Measurements from ENCODE around the gene FILIP1L.

The FILIP1L gene

DNA sequence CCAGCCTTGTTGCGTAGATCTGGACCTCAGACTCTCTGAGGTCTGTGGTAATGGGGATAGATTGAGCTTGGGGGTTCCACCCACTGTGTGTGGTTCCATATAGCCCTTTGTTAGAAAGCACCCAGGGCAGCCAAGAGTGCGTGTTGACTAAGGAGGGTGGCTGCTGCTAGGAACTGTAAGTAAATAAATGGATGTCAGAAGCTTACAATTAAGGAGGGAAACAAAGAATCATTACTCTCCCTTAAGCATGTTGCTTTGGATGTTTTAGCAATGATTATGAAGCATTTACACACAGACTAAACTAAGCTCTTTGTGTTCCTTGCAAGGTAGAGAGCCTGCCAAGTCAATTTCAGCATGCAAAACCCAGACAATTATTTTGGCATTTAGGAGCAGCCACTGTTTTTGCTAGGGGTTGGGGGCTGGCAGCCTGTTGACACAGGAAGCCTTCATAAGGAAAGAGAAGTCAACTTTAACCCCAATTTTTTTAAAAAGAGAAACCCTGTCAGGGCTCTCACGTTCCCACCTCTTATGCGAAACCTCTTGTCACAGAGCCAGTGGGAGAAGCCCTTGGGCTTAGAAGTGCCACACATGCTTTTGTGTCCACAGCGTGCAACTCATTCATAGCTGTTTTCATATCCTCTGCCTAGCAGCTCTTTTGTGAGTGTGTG lies 168.8 kb downstream of the FILIP1L start:
- no peak for DNase-seq

DNA sequence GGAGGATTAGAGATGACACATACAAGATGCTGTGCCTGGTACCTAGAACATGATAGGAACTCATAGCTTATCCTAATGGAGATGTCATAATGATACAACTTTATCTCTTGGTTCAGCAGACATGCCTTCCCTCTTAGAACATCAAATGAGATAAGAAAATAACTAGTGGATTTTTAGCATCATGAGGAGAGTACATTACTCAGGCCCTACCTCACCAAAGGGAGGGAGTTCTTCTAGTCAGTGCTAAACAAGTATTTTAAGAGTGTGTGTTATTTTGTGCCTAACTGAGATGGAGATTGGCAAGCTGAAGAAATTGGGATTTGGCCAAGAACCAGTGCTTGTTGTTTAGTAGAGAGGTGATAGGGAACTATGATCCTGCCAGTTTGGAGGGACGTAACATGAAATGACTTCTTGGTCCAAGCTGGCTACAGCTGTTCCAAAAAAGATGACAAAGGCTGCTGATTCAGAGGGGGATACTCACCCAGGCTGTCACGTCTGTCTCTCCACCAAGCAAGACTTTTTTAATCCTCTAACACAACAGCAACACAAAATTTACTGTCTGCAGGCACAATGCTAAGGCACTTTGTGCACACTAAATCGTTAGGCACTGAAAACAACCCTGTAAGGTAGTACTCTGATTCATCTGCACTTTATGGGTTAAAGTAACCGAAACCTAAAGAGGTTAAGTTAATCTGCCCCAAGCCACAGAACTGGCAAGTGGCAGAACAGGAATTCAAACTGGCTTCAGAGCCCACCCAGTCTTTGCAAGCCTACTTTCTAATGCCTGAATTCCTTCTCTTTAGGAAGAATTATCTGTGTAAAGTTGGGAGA lies 170.2 kb downstream of the FILIP1L start:
- DNase-seq = no peak

DNA sequence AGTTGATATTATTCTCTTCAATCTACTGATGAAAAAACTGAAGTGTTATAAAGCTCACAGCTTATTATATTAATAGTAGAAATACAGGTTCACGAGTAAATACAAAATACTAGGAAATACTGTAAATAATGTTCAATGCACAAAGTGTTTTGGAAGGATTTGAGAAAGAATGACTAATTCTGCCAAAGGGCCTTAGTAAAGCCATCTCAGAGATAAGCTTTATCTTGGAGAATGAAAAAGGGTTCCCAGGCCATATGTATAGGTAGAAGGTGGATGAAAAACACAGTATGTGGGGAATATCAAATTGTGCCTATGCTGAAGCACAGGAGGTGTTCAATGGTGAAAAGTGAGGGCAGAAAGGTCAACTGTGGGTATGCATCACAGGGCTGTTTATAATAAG lies 173.1 kb downstream of the FILIP1L start:
- no peak for DNase-seq

DNA sequence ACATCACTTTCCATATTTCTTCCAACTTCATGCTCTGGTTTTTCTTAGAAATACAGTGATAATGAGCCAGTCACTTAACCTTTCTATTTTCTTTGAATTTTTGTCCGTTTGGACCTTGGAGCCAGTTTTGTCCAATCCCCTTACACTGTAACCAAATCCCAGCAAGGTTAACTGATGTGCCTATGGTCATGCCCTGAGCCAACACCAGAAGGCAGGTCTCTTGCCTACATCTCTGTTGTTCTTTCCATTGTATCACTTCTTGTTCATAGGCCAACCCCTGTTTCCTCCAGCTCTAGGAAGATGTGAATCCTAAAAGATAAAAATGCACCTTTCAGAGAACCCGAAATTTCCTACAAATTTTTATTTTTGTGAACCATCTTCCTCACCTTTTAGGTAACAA lies 174.0 kb downstream of the FILIP1L start:
- DNase-seq = no peak

DNA sequence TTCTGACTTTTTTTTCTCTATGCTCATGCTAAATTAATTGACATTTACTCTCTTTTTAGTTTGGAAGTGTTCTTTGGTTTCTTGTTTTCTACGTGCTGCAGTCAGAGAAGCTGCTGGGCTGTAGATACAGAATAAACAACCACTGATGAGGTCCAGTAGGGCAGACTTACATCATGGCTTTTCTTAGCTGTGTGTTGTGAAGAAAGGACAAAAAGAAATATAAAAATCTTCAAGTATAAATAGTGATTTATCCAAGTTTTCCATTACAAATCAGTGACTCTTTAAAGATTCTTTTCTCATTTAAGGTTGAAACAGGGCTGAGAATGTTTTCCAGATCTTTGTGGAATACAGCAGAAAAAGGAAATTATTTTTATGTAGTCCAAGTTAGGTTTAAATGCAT lies 174.4 kb downstream of the FILIP1L start:
- no peak for DNase-seq

DNA sequence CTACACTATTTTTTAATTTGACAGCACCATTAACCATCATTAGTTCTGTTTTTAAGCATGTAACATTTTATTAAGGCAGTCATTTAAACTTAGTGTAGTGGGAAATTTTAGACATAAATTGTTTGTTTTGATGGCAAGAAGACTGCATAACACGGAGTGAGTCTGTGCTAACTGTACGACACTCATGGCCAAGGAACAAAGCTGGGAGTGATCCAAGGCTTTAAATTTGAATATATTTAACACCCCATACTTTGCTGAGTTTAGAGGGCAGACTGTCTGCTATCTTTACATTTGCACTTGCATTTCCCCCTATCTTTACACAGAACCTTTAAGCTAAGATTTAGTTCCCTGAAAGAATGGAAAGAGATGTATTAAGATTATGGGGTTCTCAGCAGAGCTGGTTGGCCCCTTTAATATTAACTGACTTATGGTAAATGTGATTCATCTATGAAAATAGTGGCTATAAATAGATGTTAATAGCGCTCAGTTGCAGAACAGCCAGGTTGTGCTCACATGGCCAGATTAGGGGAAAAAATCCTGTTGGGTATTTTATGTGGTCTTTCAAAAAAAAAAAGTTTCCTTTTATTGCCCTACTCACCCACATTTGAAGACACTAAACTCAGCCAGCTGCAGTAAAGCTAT lies 175.9 kb downstream of the FILIP1L start:
- no peak for DNase-seq

DNA sequence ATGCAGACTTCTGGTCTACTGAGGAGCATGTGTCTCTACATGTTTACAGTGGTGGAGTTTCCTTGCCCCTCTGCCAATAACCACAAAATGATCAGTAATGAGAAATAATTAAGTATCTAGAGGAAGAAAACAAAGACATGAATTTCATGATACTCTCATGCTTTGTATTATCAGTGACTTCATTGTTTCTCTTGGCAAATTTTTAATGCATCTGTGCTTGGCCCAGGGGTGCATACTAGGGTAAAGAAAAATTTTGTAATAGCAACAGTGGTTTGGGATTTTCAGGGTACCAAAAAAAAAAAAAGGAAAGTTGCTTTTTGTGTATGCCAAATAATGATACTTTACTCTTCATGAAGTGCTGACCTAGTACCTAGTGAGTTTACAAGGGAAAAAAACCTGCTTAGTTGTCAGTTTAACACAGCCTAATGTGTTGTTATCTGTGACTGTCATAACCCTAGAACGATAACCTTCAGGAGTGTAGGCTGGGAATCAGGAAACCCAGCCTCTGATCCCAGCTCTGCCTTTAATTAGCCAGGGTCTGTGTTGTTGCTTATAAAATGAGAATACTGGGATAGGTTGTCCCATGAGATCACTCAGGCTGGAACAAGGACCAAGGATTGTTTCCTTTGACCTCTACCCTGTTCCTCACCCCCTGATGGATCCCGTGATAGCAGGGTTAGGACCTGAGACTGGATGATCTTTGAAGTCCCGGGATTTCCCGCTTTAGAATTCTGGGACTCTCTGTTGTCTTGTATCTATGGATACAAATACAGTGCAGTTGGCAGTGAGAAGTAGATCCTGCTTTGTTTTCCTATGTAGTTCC lies 179.1 kb downstream of the FILIP1L start:
- DNase-seq = no peak

DNA sequence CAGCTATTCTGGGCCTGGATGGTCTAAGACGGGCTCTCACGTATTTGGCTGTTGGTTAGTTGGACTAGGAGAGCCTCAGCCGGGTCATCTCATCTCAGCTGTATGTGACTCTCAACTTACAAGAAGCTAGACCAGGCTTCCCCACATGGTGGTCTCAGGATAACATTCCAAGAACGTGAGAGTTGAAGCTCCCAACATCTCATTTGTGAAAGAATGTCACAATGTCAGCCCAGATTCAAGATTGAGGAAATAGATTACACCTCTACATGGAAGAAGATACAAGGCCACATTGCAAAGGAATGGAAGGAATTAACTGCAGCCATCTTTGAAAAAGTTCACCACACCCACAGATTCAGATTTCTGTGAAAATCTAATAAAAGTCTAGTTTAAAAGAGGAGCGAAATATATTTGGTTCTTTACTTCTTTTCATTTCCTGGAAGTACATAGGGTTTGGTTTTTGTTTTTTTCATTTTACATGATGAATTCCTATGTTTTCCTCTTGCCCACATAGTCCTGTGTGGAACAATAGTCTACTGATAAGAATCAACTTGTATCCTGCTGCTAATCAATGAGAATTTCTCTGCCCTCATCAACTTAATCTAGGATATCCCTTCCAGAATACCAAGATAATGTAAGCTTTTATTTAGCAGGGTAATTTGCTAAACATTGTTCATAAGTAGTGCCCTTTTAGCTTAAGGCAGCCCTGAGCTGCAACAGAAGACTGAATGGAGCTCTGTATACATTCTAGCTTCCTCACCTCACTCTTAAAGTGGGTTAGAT lies 180.1 kb downstream of the FILIP1L start:
- no peak for DNase-seq

DNA sequence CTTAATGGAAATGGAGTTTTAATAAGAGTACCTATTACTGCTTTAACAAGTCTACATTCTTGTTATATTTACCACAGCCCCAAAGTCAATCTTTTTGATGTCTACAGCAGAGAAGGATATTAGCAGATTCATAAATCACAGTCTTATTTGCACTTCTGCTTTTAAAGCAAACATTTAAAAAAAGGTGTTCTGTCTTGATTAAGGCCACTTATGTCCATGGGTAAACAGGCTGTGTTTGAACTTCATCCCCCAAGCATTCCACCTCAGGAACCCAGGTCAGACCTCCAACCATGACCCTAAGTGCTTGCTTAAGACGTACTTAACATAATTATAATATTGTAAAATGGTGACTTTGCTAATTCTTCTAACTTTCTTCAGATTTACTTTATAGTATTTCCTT lies 183.2 kb downstream of the FILIP1L start:
- no peak for DNase-seq

DNA sequence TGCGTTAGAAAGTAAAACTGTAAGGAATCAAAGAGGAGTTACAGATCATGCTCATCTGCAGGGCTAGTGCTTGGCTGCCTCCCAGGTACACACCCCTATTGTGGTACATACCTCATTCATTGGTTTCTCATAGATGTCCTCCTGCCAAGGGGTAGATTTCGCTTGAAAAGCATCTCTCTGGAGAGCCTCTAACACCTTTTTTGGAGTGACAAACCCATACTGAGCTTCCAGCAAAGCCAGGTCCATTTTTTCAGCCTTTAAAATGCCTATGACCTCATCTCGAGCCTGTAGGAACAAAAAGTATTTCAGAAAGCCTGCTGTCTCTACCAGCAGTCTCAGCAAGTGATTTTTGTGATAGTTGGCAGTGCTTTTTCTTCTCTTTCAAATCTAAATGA lies 184.6 kb downstream of the FILIP1L start:
- DNase-seq = no peak

DNA sequence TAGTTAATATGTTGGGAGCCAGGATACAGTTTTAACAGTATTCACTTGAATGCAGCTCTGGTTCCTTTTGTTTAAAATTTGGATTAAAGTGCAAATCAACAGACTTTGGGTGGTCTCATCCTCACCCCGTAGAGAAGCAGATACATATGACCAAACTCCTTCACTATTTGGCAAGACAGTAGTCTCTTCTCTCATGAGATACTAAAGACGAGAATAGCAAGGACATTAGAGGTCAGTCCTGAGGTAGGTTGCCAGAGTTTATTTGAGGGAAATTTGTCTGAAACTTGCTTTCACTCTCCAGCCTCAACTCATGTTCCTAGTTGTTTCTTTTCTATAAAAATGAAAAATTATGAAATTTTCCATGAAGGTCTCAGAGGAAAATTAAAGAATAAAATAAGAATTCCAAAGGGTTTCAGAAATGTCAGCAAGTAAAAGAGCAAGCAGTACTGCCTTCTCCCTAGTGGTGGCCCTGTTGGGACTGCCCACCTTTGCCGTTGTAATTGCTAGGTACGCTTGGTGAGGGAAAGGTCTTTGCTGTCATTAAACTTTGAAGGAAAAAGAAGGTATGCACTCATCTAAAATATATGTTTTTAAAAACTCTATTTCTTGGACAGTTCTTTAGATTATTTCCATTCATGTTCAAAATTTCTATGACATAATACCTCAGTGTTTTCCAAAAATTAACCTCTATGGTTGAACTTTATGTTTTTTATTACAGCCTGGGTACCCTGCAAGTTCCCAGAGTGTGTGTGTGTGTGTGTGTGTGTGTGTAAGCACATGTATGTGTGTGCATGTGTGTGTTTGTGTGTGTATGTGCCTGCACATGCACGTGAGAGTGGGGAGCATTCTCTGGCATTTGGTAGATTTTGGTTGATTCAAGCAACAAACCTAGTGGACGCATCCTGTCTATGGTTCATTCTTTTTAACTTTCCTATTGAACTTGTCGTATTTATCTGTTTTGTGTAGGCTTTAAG lies 185.2 kb downstream of the FILIP1L start:
- no peak for DNase-seq

DNA sequence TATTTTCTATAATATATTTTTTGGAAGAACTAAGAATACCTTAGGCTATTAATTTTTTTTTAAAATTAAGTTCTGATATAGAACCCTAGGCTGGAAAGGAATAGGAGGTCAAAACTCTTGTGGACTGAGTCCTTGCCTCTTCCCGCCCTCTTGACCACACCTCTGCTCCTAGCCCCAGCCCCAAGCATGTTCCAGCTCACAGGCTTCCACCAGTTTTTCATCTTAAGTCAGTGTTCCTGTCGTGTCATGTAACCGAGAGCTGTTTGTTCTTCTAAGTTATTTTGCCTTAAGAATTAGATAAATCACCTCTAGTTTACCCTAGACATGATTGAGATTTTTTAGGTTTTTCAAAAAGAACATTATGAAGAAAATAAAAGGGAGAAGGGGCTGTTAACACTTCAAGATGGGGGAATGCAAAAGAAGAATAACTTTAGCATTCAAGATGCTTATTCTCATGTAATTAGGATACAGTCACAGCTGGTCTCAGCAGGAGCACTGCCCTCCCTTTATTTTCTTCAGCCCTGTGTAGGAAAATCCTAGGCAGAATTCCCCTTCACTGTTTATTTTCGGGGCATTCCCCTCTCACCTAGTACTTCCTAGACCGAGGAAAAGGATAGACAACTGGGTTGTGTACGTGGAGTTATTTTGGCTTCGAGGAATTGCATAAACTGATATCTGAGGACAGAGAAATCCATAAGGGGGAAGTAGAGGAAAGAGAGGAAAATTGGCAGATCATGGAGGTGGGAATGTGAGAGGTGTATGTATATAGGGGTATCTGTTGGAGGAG lies 186.4 kb downstream of the FILIP1L start:
- DNase-seq = no peak

DNA sequence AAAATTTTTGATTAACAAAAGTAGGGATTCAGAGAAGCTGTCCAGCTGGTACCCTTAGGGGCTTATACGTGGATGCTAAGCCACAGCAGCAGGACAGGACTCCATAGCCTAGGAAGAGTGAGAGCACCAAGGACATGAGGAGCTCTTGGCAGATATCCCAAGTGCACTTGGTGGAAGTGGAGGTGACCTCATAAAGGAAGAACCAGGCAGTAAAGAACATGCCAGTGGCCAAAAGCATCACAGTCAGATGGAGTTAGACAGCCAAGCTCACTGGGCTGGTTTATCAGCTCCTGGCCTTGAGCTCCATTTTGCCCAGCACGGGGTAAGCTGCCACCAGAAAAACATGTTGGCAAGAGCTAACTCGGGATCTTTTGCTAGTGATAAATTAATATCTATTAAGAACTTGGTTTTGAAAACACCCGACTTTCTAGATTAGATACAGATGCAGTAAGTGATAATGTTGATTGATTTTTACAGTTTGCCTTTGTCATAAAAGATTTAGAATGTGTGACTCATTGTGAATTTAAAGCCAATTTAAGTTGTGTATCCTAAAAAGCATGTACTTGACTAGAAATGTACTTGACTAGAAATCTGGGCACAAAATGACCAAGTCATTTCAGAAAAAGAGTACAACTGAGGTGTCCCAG lies 188.6 kb downstream of the FILIP1L start:
- DNase-seq = no peak

DNA sequence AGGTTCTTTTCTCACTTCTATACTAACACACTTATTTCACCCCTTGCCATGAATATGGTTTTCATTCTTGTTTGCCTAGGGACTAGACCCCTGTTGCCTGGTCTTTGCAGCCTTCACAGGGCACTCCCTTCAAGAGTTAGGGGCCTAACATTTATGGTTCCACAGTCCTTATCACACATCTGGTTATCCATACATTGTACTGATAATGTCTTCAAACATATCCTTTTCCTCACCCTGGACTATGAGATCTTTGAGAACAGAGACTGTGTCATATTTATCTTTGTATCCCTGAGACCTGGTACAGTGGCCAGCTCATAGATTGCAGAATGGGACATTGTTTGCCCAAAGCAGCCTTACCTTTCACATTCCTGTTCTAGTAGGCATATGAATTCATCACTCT lies 190.4 kb downstream of the FILIP1L start:
- DNase-seq = no peak

DNA sequence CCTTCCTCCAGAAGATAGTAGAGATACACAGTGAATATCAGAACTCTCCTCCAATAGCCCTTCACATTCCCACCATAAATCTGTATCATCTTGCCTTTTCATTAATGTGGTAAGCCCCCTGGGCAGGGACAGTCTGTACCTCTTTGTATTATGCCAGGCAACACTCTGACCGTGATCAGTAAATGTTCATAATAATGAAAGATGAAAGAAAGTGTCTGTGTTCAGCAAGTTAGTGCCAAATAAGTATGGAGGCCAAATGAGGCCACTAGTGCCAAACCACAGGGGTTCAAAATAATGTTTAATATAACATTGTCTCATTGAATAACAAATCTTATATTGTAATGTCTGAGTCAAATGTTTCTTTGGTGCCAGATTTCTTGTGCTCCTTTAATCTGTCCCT lies 192.3 kb downstream of the FILIP1L start:
- DNase-seq = no peak

DNA sequence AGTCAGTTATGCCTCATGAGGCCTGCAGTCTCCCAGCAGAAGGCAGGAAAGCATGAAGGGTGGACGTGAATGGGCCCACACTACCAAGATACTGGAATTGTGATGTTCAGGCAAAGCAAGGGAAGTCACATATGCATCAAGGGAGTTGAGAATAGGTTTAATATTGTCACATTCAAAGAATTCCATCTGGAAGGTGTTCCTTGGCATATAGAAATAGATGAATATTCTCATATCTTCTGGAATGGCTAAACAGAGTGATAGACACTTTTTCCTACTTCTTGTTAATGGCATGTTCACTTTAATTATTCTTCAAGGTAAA lies 193.0 kb downstream of the FILIP1L start:
- no peak for DNase-seq

DNA sequence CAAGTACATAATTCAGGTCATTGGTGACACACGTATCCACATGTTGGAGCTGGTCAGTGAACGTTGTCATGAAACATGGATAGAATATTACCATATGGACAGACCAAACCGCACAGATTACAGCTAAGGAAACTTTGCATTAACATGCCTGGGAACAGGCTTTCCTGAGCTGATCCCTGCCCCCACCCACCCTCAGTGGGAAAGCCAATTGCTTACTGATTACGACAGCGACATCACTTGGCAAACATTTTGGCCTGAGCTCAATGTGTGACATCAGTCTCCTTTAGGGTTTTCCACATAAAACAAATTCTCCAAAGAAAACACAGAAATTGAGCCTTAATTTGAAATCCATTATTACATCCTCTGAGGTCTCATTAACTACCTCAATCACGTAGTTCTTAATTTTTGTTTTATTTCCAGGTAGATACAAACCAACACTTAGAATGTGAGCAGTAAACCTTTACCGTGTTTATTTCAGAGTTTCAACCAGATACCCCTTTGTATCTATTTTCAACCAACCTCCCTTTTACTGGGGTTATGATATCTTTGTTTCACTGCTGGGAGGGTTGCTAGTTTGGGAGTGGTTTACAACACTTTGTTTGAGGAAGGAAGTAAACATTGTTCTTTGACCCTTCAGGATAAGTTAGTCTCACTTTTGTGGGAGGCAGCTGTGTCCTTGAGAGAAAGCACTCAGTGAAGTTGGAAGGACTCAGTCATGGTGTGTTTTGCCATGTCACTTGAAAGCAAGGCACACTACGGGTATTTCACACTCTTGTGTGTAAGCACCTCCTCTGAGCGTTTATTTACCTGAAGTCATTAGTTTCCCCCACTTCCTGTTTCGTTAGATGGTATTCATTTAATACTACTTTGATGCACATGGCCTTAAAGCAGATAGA lies 193.6 kb downstream of the FILIP1L start:
- peak; percentile 12 to 24 for DNase-seq

DNA sequence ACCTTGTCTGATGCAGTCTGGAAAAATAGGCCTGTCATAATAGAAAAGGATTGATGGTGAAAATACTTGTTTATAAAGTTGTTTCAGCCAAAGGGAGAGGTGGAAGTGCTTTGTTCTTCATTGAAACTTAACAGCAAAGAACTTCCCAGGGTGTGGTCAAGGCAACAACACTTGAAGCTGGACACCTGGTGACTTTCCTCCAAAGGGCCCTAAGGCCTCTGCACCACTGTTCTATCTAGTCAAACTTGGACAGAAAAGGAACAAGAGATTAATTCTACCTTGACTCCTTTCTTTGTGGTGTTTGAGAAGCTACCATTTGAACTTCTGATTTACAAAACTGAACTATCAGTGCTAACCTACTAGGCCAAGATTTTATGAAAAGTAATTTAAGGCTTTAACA lies 194.6 kb downstream of the FILIP1L start:
- no peak for DNase-seq

DNA sequence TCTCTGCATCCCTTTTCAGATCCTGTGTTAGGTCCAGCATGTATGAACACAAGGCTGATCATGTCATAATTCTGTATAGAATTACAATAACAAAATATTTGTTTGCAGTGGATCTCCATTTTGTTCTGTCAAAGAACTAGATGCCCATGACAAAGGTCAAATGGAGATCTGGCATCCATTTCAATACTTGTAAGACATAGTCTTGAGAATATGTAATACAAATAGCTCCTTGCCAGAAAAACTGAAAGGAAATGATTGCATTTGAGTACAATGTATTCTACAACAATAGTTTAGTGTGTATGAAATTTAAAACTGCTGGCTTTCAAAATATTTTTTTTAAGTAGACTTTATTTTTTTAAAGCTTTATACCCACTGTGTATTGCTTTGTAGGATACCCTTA lies 195.6 kb downstream of the FILIP1L start:
- DNase-seq = no peak

Data from Kasumi-1 (cell line).